ENCODE data around the gene MYO3B.

The MYO3B gene, protein sequence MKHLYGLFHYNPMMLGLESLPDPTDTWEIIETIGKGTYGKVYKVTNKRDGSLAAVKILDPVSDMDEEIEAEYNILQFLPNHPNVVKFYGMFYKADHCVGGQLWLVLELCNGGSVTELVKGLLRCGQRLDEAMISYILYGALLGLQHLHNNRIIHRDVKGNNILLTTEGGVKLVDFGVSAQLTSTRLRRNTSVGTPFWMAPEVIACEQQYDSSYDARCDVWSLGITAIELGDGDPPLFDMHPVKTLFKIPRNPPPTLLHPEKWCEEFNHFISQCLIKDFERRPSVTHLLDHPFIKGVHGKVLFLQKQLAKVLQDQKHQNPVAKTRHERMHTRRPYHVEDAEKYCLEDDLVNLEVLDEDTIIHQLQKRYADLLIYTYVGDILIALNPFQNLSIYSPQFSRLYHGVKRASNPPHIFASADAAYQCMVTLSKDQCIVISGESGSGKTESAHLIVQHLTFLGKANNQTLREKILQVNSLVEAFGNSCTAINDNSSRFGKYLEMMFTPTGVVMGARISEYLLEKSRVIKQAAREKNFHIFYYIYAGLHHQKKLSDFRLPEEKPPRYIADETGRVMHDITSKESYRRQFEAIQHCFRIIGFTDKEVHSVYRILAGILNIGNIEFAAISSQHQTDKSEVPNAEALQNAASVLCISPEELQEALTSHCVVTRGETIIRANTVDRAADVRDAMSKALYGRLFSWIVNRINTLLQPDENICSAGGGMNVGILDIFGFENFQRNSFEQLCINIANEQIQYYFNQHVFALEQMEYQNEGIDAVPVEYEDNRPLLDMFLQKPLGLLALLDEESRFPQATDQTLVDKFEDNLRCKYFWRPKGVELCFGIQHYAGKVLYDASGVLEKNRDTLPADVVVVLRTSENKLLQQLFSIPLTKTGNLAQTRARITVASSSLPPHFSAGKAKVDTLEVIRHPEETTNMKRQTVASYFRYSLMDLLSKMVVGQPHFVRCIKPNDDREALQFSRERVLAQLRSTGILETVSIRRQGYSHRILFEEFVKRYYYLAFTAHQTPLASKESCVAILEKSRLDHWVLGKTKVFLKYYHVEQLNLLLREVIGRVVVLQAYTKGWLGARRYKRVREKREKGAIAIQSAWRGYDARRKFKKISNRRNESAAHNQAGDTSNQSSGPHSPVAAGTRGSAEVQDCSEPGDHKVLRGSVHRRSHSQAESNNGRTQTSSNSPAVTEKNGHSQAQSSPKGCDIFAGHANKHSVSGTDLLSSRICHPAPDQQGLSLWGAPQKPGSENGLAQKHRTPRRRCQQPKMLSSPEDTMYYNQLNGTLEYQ (N-terminal part only)

GRCh38 chr2:170177950-170178781 lies at the start of gene MYO3B:
Gene MYO3B, plus strand, starts transcription at chr2:170178147. Its CDS starts 141 bp downstream, at chr2:170178288.
- Mint-ChIP-seq H3K27me3 (no peaks in the 10 kb centered on the region), H3K4me1 (peaks cover 10% of the 10 kb centered on the region), H3K4me3 (no peak within 1 kb of the TSS), H3K27ac (no peak within 1 kb of the TSS), H3K9me3 (peaks cover 5% of the 10 kb centered on the region), H3K36me3 (no peaks in the 10 kb centered on the region)
- no peak for ATAC-seq

GRCh38 chr2:170139276-170139967 lies 38.5 kb upstream of the MYO3B start:
- Mint-ChIP-seq H3K36me3 (no peaks in the 10 kb centered on the region), H3K4me1 (no peaks in the 10 kb centered on the region), H3K9me3 (no peaks in the 10 kb centered on the region), H3K27ac (no peak overlapping the region), H3K27me3 (peaks cover 7% of the 10 kb centered on the region), H3K4me3 (no peak overlapping the region)
- ATAC-seq: peak; percentile 17

- no peak overlapping the region for H3K27ac Mint-ChIP-seq
- H3K9me3 Mint-ChIP-seq: no peaks in the 10 kb centered on the region
- peak; percentile 4 for ATAC-seq
- no peaks in the 10 kb centered on the region for H3K4me1 Mint-ChIP-seq
- H3K36me3 Mint-ChIP-seq: no peaks in the 10 kb centered on the region
- H3K4me3 Mint-ChIP-seq: no peak overlapping the region
- H3K27me3 Mint-ChIP-seq: peaks cover 7% of the 10 kb centered on the region
These were observed 37.4 kb upstream of the MYO3B start for GRCh38 chr2:170140561-170140960.

DNA sequence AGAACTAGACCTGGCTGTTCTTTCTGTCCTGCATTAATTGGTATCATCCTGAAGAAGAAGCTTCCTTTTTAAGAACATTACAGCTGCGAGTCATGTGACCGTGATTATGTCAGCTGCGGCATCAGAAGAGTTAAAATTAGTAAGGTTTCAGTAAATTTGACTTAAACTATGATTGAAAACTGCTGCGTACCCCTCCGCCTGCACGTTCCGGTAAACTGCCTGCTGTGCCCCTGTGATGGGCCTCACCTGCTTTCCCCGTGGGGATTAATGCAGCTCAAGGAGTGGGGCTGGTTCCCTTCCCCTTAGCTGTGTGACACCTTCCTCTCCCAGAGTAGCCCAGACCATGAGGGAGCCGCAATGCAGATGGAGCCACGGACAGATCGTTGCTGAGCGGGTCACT lies 36.1 kb upstream of the MYO3B start:
- Mint-ChIP-seq H3K36me3 (no peaks in the 10 kb centered on the region), H3K27me3 (peaks cover 7% of the 10 kb centered on the region), H3K27ac (no peak overlapping the region), H3K4me1 (no peaks in the 10 kb centered on the region), H3K9me3 (no peaks in the 10 kb centered on the region), H3K4me3 (no peak overlapping the region)
- no peak for ATAC-seq

- no peaks in the 10 kb centered on the region for H3K4me1 Mint-ChIP-seq
- no peaks in the 10 kb centered on the region for H3K36me3 Mint-ChIP-seq
- H3K27me3 Mint-ChIP-seq: peaks cover 7% of the 10 kb centered on the region
- no peak overlapping the region for H3K4me3 Mint-ChIP-seq
- H3K9me3 Mint-ChIP-seq: no peaks in the 10 kb centered on the region
- no peak overlapping the region for H3K27ac Mint-ChIP-seq
- ATAC-seq: no peak
These were observed 35.4 kb upstream of the MYO3B start for GRCh38 chr2:170142502-170142901.

DNA sequence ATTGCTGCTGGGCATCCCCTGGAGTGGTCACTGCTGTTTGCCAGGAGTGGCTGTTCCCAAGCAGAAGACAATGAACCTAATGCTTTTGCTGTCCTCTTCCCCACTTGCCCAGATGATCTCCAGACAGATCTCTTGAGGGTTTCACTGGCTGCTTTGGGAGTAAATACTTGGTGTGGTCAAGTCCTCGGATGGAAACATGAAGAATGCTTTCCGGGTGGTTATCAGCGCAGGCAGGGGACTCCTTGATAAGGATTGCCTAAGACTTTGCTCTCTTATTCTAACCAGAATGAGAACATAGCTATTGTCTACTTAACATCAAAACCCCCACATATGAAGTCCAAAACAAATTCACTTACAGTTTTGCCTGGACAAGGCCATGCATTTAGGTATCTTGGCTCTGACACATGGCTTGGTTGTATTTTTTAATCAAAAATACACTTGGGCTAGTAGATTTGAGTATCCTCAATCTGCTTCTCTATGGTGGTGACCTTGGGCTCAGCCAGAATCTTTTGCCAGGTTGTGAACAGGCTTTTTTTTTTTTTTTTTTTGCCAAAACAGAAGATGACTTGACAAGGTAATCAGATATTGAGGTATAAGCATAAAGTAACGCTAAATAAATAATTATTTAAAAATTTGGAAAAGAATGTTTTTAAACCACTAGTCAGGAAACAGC lies 34.8 kb upstream of the MYO3B start:
- Mint-ChIP-seq H3K27ac (no peak overlapping the region), H3K27me3 (peaks cover 7% of the 10 kb centered on the region), H3K4me3 (no peak overlapping the region), H3K9me3 (no peaks in the 10 kb centered on the region), H3K36me3 (no peaks in the 10 kb centered on the region), H3K4me1 (no peaks in the 10 kb centered on the region)
- no peak for ATAC-seq

DNA sequence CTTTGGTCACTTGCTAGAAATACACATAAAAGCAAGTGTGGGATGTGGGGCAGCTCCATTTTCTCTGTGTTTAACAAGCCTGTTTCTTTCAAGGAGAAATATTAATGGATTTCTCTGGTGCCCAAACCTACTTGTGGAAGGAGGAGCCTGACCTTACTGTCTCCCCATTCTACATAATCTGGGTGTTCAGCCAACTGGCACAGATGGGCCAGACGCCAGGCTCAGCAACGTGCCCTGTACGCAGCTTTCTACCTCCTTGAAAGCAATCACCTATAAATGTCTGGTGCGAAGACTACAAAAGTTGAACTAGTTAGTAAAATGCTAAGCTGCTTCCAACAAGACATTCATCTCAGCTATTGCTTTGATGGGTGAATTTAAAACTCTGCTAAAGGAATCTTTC lies 33.2 kb upstream of the MYO3B start:
- Mint-ChIP-seq H3K9me3 (no peaks in the 10 kb centered on the region), H3K4me1 (no peaks in the 10 kb centered on the region), H3K27me3 (peaks cover 7% of the 10 kb centered on the region), H3K36me3 (no peaks in the 10 kb centered on the region), H3K4me3 (no peak overlapping the region), H3K27ac (no peak overlapping the region)
- no peak for ATAC-seq

- Mint-ChIP-seq H3K27me3 (peaks cover 7% of the 10 kb centered on the region), H3K36me3 (no peaks in the 10 kb centered on the region), H3K4me1 (no peaks in the 10 kb centered on the region), H3K27ac (no peak overlapping the region), H3K9me3 (no peaks in the 10 kb centered on the region), H3K4me3 (no peak overlapping the region)
- ATAC-seq: no peak
These were observed 32.8 kb upstream of the MYO3B start for GRCh38 chr2:170145191-170145590.

GRCh38 chr2:170145675-170146432 lies 32.1 kb upstream of the MYO3B start:
- H3K36me3 Mint-ChIP-seq: no peaks in the 10 kb centered on the region
- no peak overlapping the region for H3K4me3 Mint-ChIP-seq
- H3K27ac Mint-ChIP-seq: no peak overlapping the region
- peaks cover 7% of the 10 kb centered on the region for H3K27me3 Mint-ChIP-seq
- ATAC-seq: no peak
- H3K9me3 Mint-ChIP-seq: no peaks in the 10 kb centered on the region
- no peaks in the 10 kb centered on the region for H3K4me1 Mint-ChIP-seq

DNA sequence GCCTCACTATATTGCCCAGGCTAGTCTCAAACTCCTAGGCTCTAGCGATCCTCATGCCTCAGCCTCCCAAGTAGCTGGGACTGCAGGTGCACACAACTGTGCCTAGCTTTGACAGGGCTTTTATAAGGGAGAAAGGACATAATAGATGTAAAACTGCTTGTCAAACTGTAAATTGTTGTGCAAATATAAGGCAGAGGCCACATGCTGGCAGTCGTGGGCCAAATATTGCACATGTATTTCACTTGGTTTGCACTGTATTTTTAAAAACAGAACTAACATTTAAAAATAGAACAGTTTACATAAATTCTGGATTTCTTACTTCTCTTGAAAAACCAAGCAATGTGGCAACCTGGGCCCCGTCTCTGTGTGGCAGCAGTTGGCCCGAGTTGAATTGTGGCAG lies 31.2 kb upstream of the MYO3B start:
- Mint-ChIP-seq H3K27ac (no peak overlapping the region), H3K36me3 (no peaks in the 10 kb centered on the region), H3K27me3 (peaks cover 7% of the 10 kb centered on the region), H3K4me1 (no peaks in the 10 kb centered on the region), H3K9me3 (no peaks in the 10 kb centered on the region), H3K4me3 (no peak overlapping the region)
- ATAC-seq: no peak

DNA sequence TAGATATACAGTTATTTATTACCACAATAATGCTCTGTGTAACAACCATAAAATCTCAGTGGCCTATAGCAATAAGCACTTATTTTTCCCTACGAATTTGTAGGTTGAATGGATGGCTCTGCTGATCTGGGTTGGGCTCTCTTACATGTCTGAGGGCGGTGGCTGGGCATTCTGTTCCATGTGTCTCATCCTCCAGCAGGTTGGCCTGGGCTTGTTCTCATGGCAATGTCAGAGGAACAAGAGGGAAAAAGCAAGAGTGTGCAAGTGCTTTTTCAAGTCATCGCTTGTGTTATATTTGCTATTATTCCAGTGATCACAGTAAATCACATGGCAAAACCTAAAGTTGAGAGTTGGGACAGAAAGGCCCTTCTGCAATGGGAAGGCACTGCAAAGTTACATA lies 30.4 kb upstream of the MYO3B start:
- Mint-ChIP-seq H3K27ac (no peak overlapping the region), H3K4me3 (no peak overlapping the region), H3K27me3 (peaks cover 7% of the 10 kb centered on the region), H3K9me3 (peaks cover 2% of the 10 kb centered on the region), H3K4me1 (no peaks in the 10 kb centered on the region), H3K36me3 (no peaks in the 10 kb centered on the region)
- no peak for ATAC-seq

DNA sequence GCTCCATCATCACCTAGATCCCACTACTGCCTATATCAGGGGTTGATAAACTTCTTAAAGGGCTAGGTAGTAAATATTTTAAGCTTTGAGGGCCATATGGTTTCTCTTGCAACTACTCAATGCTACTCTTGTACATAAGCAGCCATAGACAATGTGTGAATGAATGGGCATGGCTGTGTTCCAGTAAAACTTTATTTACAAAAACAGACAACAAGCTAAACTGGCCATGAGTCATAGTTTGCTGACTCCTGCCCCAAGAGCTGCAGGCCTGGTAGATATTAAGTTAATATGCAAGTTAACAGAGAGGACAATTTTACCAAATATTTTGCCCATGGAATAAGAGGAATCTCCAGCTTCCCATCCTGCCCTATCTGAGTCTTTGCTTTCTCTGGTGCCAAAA lies 29.8 kb upstream of the MYO3B start:
- peaks cover 7% of the 10 kb centered on the region for H3K27me3 Mint-ChIP-seq
- peaks cover 2% of the 10 kb centered on the region for H3K9me3 Mint-ChIP-seq
- H3K36me3 Mint-ChIP-seq: no peaks in the 10 kb centered on the region
- H3K4me1 Mint-ChIP-seq: no peaks in the 10 kb centered on the region
- ATAC-seq: no peak
- H3K4me3 Mint-ChIP-seq: no peak overlapping the region
- no peak overlapping the region for H3K27ac Mint-ChIP-seq

- Mint-ChIP-seq H3K27ac (no peak overlapping the region), H3K9me3 (peaks cover 2% of the 10 kb centered on the region), H3K4me3 (no peak overlapping the region), H3K27me3 (no peaks in the 10 kb centered on the region), H3K4me1 (no peaks in the 10 kb centered on the region), H3K36me3 (no peaks in the 10 kb centered on the region)
- peak; percentile 38 for ATAC-seq
These were observed 25.5 kb upstream of the MYO3B start for GRCh38 chr2:170152421-170152820.

Data from stimulated activated memory B cell treated with anti-CD40 and anti-IgM and Interleukin-4, amounts not matched to agents 10 μg/mL and 1 μg/mL and 100 μg/mL, for 72 hours (primary cell).